ENCODE measurements around the gene PRSS8.
A peak's percentile ranks its signal among the peaks of the same experiment; 100 is the strongest.
"Not testable (repeated sequence)": the region's sequence is repeated elsewhere in the genome, so short reads cannot be mapped to it uniquely, and the experiment has no call there.

The PRSS8 gene

GRCh38 chr16:31135535-31136286 is at the start of gene PRSS8:
PRSS8 (minus strand) TSS chr16:31135727; CDS start chr16:31135498, 229 bp downstream.
- Histone ChIP-seq H3K4me3 (ENCODE audit: low read depth in 1 of 2, low read length in 2 of 2) (peak within 1 kb of the TSS in 1 of 2 donors; percentile 70), H3K36me3 (ENCODE audit: control insufficient read depth in 1 of 2, insufficient read depth in 2 of 2, low read length in 2 of 2) (peaks cover 11 to 17% of the 10 kb centered on the region in 2 donors), H3K27me3 (ENCODE audit: low read depth, low read length) (no peaks in the 10 kb centered on the region), H3K9me3 (ENCODE audit: control insufficient read depth in 1 of 2, low read length in 2 of 2) (no peaks in the 10 kb centered on the region), H3K4me1 (ENCODE audit: control insufficient read depth in 1 of 2, insufficient read depth in 2 of 2, low read length in 2 of 2) (peaks cover 0 to 9% of the 10 kb centered on the region in 2 donors), H3K27ac (ENCODE audit: low read length) (peak within 1 kb of the TSS; percentile 90)

- Histone ChIP-seq H3K27ac (ENCODE audit: low read length) (no peak overlapping the region), H3K4me3 (ENCODE audit: low read depth in 1 of 2, low read length in 2 of 2) (no peak overlapping the region), H3K27me3 (ENCODE audit: low read depth, low read length) (no peaks in the 10 kb centered on the region), H3K36me3 (ENCODE audit: control insufficient read depth in 1 of 2, insufficient read depth in 2 of 2, low read length in 2 of 2) (peaks cover 72 to 75% of the 10 kb centered on the region in 2 donors), H3K9me3 (ENCODE audit: control insufficient read depth in 1 of 2, low read length in 2 of 2) (no peaks in the 10 kb centered on the region), H3K4me1 (ENCODE audit: control insufficient read depth in 1 of 2, insufficient read depth in 2 of 2, low read length in 2 of 2) (peaks cover 17 to 31% of the 10 kb centered on the region in 2 donors)
These were observed 49.4 kb upstream of the PRSS8 start for GRCh38 chr16:31184888-31185287.

GRCh38 chr16:31183432-31184428 is 48.2 kb upstream of the PRSS8 start:
- Histone ChIP-seq H3K27me3 (ENCODE audit: low read depth, low read length) (no peaks in the 10 kb centered on the region), H3K36me3 (ENCODE audit: control insufficient read depth in 1 of 2, insufficient read depth in 2 of 2, low read length in 2 of 2) (peaks cover 60 to 63% of the 10 kb centered on the region in 2 donors), H3K27ac (ENCODE audit: low read length) (no peak overlapping the region), H3K4me3 (ENCODE audit: low read depth in 1 of 2, low read length in 2 of 2) (no peak overlapping the region), H3K9me3 (ENCODE audit: control insufficient read depth in 1 of 2, low read length in 2 of 2) (no peaks in the 10 kb centered on the region), H3K4me1 (ENCODE audit: control insufficient read depth in 1 of 2, insufficient read depth in 2 of 2, low read length in 2 of 2) (peaks cover 17 to 31% of the 10 kb centered on the region in 2 donors)

- H3K9me3 ChIP-seq (ENCODE audit: control insufficient read depth in 1 of 2, low read length in 2 of 2), result no peaks in the 10 kb centered on the region
- H3K27ac ChIP-seq (ENCODE audit: low read length), result peak overlapping the region; percentile 39
- H3K36me3 ChIP-seq (ENCODE audit: control insufficient read depth in 1 of 2, insufficient read depth in 2 of 2, low read length in 2 of 2), result peaks cover 47 to 50% of the 10 kb centered on the region in 2 donors
These were observed 46.9 kb upstream of the PRSS8 start for GRCh38 chr16:31182391-31182790.

GRCh38 chr16:31181102-31181830 is 45.7 kb upstream of the PRSS8 start:
- H3K4me3 ChIP-seq (ENCODE audit: low read depth in 1 of 2, low read length in 2 of 2), result peak overlapping the region; percentile 83 to 93
- H3K27me3 ChIP-seq (ENCODE audit: low read depth, low read length), result no peaks in the 10 kb centered on the region
- peak overlapping the region; percentile 56 for H3K27ac ChIP-seq (ENCODE audit: low read length)
- H3K9me3 ChIP-seq (ENCODE audit: control insufficient read depth in 1 of 2, low read length in 2 of 2), result no peaks in the 10 kb centered on the region
- H3K4me1 ChIP-seq (ENCODE audit: control insufficient read depth in 1 of 2, insufficient read depth in 2 of 2, low read length in 2 of 2), result peaks cover 17 to 31% of the 10 kb centered on the region in 2 donors
- peaks cover 36 to 39% of the 10 kb centered on the region in 2 donors for H3K36me3 ChIP-seq (ENCODE audit: control insufficient read depth in 1 of 2, insufficient read depth in 2 of 2, low read length in 2 of 2)

More at GRCh38 chr16:31182391-31182790, 46.9 kb upstream of the PRSS8 start:
- Histone ChIP-seq H3K27me3 (ENCODE audit: low read depth, low read length) (no peaks in the 10 kb centered on the region), H3K4me1 (ENCODE audit: control insufficient read depth in 1 of 2, insufficient read depth in 2 of 2, low read length in 2 of 2) (peaks cover 17 to 31% of the 10 kb centered on the region in 2 donors), H3K4me3 (ENCODE audit: low read depth in 1 of 2, low read length in 2 of 2) (peak overlapping the region; percentile 37 to 93)

- Histone ChIP-seq H3K4me3 (ENCODE audit: low read depth in 1 of 2, low read length in 2 of 2) (peak within 1 kb of the TSS; percentile 83 to 93), H3K4me1 (ENCODE audit: control insufficient read depth in 1 of 2, insufficient read depth in 2 of 2, low read length in 2 of 2) (peaks cover 17 to 31% of the 10 kb centered on the region in 2 donors)
These were observed 44.4 kb upstream of the PRSS8 start, which contains the start of gene FUS for GRCh38 chr16:31179747-31180459. FUS (plus strand) TSS chr16:31180139; CDS start chr16:31180215, 76 bp downstream.

GRCh38 chr16:31179219-31179746 is 43.8 kb upstream of the PRSS8 start:
- Histone ChIP-seq H3K9me3 (ENCODE audit: control insufficient read depth in 1 of 2, low read length in 2 of 2) (no peaks in the 10 kb centered on the region), H3K4me3 (ENCODE audit: low read depth in 1 of 2, low read length in 2 of 2) (peak overlapping the region; percentile 83 to 93), H3K27ac (ENCODE audit: low read length) (peak overlapping the region; percentile 94), H3K36me3 (ENCODE audit: control insufficient read depth in 1 of 2, insufficient read depth in 2 of 2, low read length in 2 of 2) (peaks cover 16 to 21% of the 10 kb centered on the region in 2 donors), H3K4me1 (ENCODE audit: control insufficient read depth in 1 of 2, insufficient read depth in 2 of 2, low read length in 2 of 2) (peaks cover 17 to 31% of the 10 kb centered on the region in 2 donors), H3K27me3 (ENCODE audit: low read depth, low read length) (no peaks in the 10 kb centered on the region)

More at GRCh38 chr16:31179747-31180459, 44.4 kb upstream of the PRSS8 start, which contains the start of gene FUS:
- Histone ChIP-seq H3K27ac (ENCODE audit: low read length) (peak within 1 kb of the TSS; percentile 94), H3K36me3 (ENCODE audit: control insufficient read depth in 1 of 2, insufficient read depth in 2 of 2, low read length in 2 of 2) (peaks cover 22 to 26% of the 10 kb centered on the region in 2 donors), H3K9me3 (ENCODE audit: control insufficient read depth in 1 of 2, low read length in 2 of 2) (no peaks in the 10 kb centered on the region), H3K27me3 (ENCODE audit: low read depth, low read length) (no peaks in the 10 kb centered on the region)

- no peak overlapping the region for H3K4me3 ChIP-seq (ENCODE audit: low read depth in 1 of 2, low read length in 2 of 2)
- H3K4me1 ChIP-seq (ENCODE audit: control insufficient read depth in 1 of 2, insufficient read depth in 2 of 2, low read length in 2 of 2), result peaks cover 3 to 11% of the 10 kb centered on the region in 2 donors
- no peak overlapping the region for H3K27ac ChIP-seq (ENCODE audit: low read length)
- no peaks in the 10 kb centered on the region for H3K27me3 ChIP-seq (ENCODE audit: low read depth, low read length)
- no peaks in the 10 kb centered on the region for H3K9me3 ChIP-seq (ENCODE audit: control insufficient read depth in 1 of 2, low read length in 2 of 2)
- peaks cover 0 to 5% of the 10 kb centered on the region in 2 donors for H3K36me3 ChIP-seq (ENCODE audit: control insufficient read depth in 1 of 2, insufficient read depth in 2 of 2, low read length in 2 of 2)
These were observed 41.6 kb upstream of the PRSS8 start for GRCh38 chr16:31177136-31177535.

- not testable (repeated sequence) for H3K9me3 ChIP-seq (ENCODE audit: control insufficient read depth in 1 of 2, low read length in 2 of 2); H3K4me1 ChIP-seq (ENCODE audit: control insufficient read depth in 1 of 2, insufficient read depth in 2 of 2, low read length in 2 of 2); H3K27ac ChIP-seq (ENCODE audit: low read length); H3K36me3 ChIP-seq (ENCODE audit: control insufficient read depth in 1 of 2, insufficient read depth in 2 of 2, low read length in 2 of 2); H3K27me3 ChIP-seq (ENCODE audit: low read depth, low read length); H3K4me3 ChIP-seq (ENCODE audit: low read depth in 1 of 2, low read length in 2 of 2)
These were observed 34.5 kb upstream of the PRSS8 start for GRCh38 chr16:31170048-31170447.

GRCh38 chr16:31168848-31169247 is 33.3 kb upstream of the PRSS8 start:
- Histone ChIP-seq H3K36me3 (ENCODE audit: control insufficient read depth in 1 of 2, insufficient read depth in 2 of 2, low read length in 2 of 2) (no peaks in the 10 kb centered on the region), H3K4me1 (ENCODE audit: control insufficient read depth in 1 of 2, insufficient read depth in 2 of 2, low read length in 2 of 2) (no peaks in the 10 kb centered on the region), H3K4me3 (ENCODE audit: low read depth in 1 of 2, low read length in 2 of 2) (no peak overlapping the region), H3K27ac (ENCODE audit: low read length) (no peak overlapping the region), H3K9me3 (ENCODE audit: control insufficient read depth in 1 of 2, low read length in 2 of 2) (no peaks in the 10 kb centered on the region), H3K27me3 (ENCODE audit: low read depth, low read length) (no peaks in the 10 kb centered on the region)
